CD4-positive, alpha-beta T cell (primary cell): Measurements from ENCODE around the gene DDX20. TPM values are rescaled to one million over a fixed set of nuclear protein-coding genes. Genes with fewer than 3 reads are reported as not detected.

Experiments used
- ATAC-seq: fragments of 200-7000 bp; cut with Tn5 transposase; one replicate; pipeline ENCODE4 v1.10.0; 2022; ENCODE audit warnings: mild to moderate bottlenecking; ENCODE audit not compliant: poor library complexity
- CTCF ChIA-PET: fragments of 350-600 bp; sonication (Branson Sonifier 250); formaldehyde crosslinking; loops from one replicate; lab custom pipeline; 2021; ENCODE audit warnings: antibody characterized with exemption, inconsistent platforms; lab: Charles Lee
- POLR2A ChIA-PET: fragments of 350-600 bp; sonication (Branson Sonifier 250); formaldehyde crosslinking; loops from one replicate; lab custom pipeline; 2021; ENCODE audit warnings: antibody characterized with exemption, inconsistent platforms; lab: Charles Lee
- DNase-seq, 14 experiments: peaks; one replicate each; pipeline ENCODE4 v3.0.0-alpha.2; 2013 to 2020; ENCODE audit warnings: mixed read lengths in 2 of 14
- H3K27ac ChIP-seq, 2 donors: one replicate each; pipeline versions ENCODE4 v1.5.1 to v1.7.0; 2013; ENCODE audit warnings: low read length in 2 of 2, low read depth in 1 of 2, mild to moderate bottlenecking in 1 of 2
- H3K27me3 ChIP-seq, 2 experiments: 1 replicate in 1 of 2; 2 replicates in 1 of 2; pipeline versions ENCODE4 v1.6.1 to v1.7.0; 2013; ENCODE audit warnings: low read length in 2 of 2, control low read depth in 1 of 2, mild to moderate bottlenecking in 1 of 2, moderate library complexity in 1 of 2; ENCODE audit not compliant: insufficient read depth in 2 of 2, control insufficient read depth in 1 of 2
- H3K36me3 ChIP-seq: one replicate; pipeline ENCODE4 v1.6.1; 2013; ENCODE audit warnings: low read length, control low read depth; ENCODE audit not compliant: insufficient read depth
- H3K4me1 ChIP-seq: one replicate; pipeline ENCODE4 v1.6.1; 2013; ENCODE audit warnings: low read length, control low read depth; ENCODE audit not compliant: insufficient read depth
- H3K4me3 ChIP-seq: one replicate; pipeline ENCODE4 v1.5.1; 2013; ENCODE audit warnings: mild to moderate bottlenecking, low read length, moderate library complexity
- H3K9me3 ChIP-seq, 2 experiments: 1 replicate in 1 of 2; 2 replicates in 1 of 2; pipeline versions ENCODE4 v1.6.1 to v1.7.0; 2013; ENCODE audit warnings: low read length in 2 of 2, mild to moderate bottlenecking in 2 of 2, control low read depth in 1 of 2, moderate library complexity in 1 of 2; ENCODE audit not compliant: control insufficient read depth in 1 of 2, insufficient read depth in 1 of 2
- H3K27ac Mint-ChIP-seq: one replicate; pipeline ENCODE4 v1.8.0; 2020; ENCODE audit warnings: mixed read lengths
- H3K27me3 Mint-ChIP-seq: one replicate; pipeline ENCODE4 v1.8.0; 2021; ENCODE audit warnings: mixed read lengths
- H3K36me3 Mint-ChIP-seq: one replicate; pipeline ENCODE4 v1.8.0; 2021; ENCODE audit warnings: low read depth, mixed read lengths
- H3K4me1 Mint-ChIP-seq: one replicate; pipeline ENCODE4 v1.8.0; 2021; ENCODE audit warnings: low read depth, mixed read lengths
- H3K4me3 Mint-ChIP-seq: one replicate; pipeline ENCODE4 v1.8.0; 2020; ENCODE audit warnings: mild to moderate bottlenecking, mixed read lengths
- H3K9me3 Mint-ChIP-seq: one replicate; pipeline ENCODE4 v1.8.0; 2020; ENCODE audit warnings: mixed read lengths
- CTCF ChIP-seq: fragments of 200-600 bp; IDR thresholded peaks from one replicate; pipeline ENCODE4 v1.8.0; 2022; ENCODE audit warnings: antibody characterized with exemption, mild to moderate bottlenecking
- intact Hi-C, 2 experiments: fragments of 100-400 bp; cut with DNase I in 1 of 2; cut with micrococcal nuclease in 1 of 2; formaldehyde crosslinking; loops; one replicate each; pipeline versions ENCODE4 v1.15.1 to v1.9.0; 2023 to 2025; cut with DNase I, micrococcal nuclease
- total RNA-seq, 174 experiments: library from RNA in 2 of 174; stranded (reverse) in 2 of 174; gene quantifications; one replicate each; pipeline ENCODE4 v1.2.3 and lab custom pipeline; 2021 to 2026

DDX20 gene
- total RNA-seq, 2 experiments from 2014 or later: 27.2 to 27.4 TPM

- TF ChIP-seq CTCF: no peak
- Histone ChIP-seq H3K4me3 (no peak overlapping the region), H3K27ac (no peak overlapping the region), H3K4me1 (no peaks in the 10 kb centered on the region), H3K9me3 (no peaks in the 10 kb centered on the region), H3K27me3 (no peaks in the 10 kb centered on the region), H3K36me3 (no peaks in the 10 kb centered on the region)
- intact Hi-C loops: no loop called here
- POLR2A ChIA-PET: no interaction called here
- Mint-ChIP-seq H3K4me3 (no peak overlapping the region), H3K36me3 (no peaks in the 10 kb centered on the region), H3K4me1 (no peaks in the 10 kb centered on the region), H3K27me3 (peaks cover 13% of the 10 kb centered on the region), H3K9me3 (no peaks in the 10 kb centered on the region), H3K27ac (no peak overlapping the region)
- DNase-seq: no peak
- no peak for ATAC-seq
- CTCF ChIA-PET: no interaction called here
Observed at GRCh38 chr1:111778066-111778465, 22.4 kb downstream of the DDX20 start.

GRCh38 chr1:111778541-111779051, 22.9 kb downstream of the DDX20 start:
- Mint-ChIP-seq H3K36me3 (no peaks in the 10 kb centered on the region), H3K9me3 (no peaks in the 10 kb centered on the region), H3K27me3 (peaks cover 13% of the 10 kb centered on the region), H3K27ac (no peak overlapping the region), H3K4me1 (no peaks in the 10 kb centered on the region), H3K4me3 (no peak overlapping the region)
- Histone ChIP-seq H3K4me3 (no peak overlapping the region), H3K27me3 (no peaks in the 10 kb centered on the region), H3K9me3 (no peaks in the 10 kb centered on the region), H3K4me1 (no peaks in the 10 kb centered on the region), H3K36me3 (no peaks in the 10 kb centered on the region), H3K27ac (no peak overlapping the region)
- ATAC-seq (no peak), DNase-seq (no peak)
- intact Hi-C loops: no loop called here
- ChIA-PET CTCF (no interaction called here), POLR2A (no interaction called here)
- no peak for TF ChIP-seq CTCF

GRCh38 chr1:111779546-111779945, 23.8 kb downstream of the DDX20 start:
- H3K9me3 ChIP-seq: no peaks in the 10 kb centered on the region
- TF ChIP-seq CTCF: no peak
- CTCF ChIA-PET: no interaction called here
- no peaks in the 10 kb centered on the region for H3K4me1 ChIP-seq
- H3K4me1 Mint-ChIP-seq: no peaks in the 10 kb centered on the region
- no peaks in the 10 kb centered on the region for H3K9me3 Mint-ChIP-seq
- no peak overlapping the region for H3K4me3 ChIP-seq
- H3K36me3 Mint-ChIP-seq: no peaks in the 10 kb centered on the region
- intact Hi-C loops: no loop called here
- H3K27me3 Mint-ChIP-seq: peaks cover 18% of the 10 kb centered on the region
- no peaks in the 10 kb centered on the region for H3K27me3 ChIP-seq
- H3K36me3 ChIP-seq: no peaks in the 10 kb centered on the region
- POLR2A ChIA-PET: no interaction called here
- no peak overlapping the region for H3K27ac Mint-ChIP-seq
- no peak overlapping the region for H3K27ac ChIP-seq
- no peak overlapping the region for H3K4me3 Mint-ChIP-seq
- no peak for ATAC-seq
- DNase-seq: no peak
